DMS 273 treated with DMSO at 0.1 percent for 48 hours (cell line): ENCODE measurements around the gene ZNF75A.

ENCODE experiments used
- DNase-seq: peaks from one replicate; lab custom pipeline; 2025; lab: John Stamatoyannopoulos, UW

ZNF75A gene

DNA sequence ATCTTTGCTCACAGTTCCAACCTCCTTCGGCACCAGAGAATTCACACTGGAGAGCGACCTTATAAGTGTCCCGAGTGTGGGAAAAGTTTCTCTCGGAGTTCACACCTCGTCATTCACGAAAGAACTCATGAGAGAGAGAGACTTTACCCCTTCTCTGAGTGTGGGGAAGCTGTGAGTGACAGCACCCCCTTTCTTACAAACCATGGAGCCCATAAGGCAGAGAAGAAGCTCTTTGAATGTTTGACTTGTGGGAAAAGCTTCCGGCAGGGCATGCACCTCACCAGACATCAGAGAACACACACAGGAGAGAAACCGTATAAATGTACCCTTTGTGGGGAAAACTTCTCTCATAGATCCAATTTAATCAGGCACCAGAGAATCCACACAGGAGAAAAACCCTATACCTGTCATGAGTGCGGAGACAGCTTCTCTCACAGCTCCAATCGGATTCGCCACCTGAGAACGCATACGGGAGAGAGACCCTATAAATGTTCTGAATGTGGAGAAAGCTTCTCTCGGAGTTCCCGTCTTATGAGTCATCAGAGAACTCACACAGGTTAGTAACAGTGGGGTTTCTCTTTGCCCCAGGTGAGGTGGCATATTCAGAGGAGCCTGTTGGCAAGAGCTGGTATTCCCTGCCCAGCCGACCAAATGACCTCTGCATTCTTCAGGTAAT lies 15.2 kb upstream of the ZNF75A start:
- DNase-seq, result no peak

DNA sequence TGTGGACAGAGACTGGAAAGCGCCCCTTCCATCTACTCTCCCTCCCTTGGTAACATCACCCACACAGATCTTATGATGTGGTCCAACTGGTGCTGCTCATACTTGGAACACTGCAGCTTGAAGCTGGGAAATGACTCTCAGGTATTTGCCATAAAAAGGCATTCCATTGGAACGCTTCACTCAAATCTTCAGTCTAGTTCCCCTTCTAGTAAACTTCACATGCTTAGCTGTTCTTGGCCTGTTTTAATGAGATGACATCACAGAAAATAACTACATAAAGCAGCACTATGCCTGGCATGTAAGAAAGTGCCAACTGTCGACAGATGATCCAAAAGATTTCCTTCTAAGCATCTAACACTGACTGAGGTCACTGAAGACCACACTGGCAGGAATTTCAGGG lies 12.7 kb upstream of the ZNF75A start:
- no peak for DNase-seq

DNA sequence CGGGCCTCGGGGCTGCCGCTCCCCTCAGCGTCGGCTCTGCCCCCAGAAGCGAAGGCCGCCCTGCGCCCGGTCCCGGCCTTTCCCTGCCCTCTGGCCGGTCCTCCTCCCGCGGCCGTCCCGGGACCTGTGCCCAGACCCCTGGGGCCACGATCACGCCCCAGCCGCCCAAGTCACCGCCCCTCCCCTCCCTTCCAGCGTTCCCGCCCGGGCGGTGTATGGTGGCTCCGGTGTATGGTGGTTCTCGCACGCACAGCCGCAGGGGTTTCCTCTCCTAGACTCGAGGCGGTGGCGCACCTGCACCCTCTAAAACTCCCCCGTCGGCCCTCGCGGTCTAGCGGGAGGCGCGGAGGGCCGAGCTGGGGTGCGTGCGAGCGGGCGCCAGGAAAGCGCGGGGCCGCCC lies 10.1 kb upstream of the ZNF75A start:
- DNase-seq, result no peak

DNA sequence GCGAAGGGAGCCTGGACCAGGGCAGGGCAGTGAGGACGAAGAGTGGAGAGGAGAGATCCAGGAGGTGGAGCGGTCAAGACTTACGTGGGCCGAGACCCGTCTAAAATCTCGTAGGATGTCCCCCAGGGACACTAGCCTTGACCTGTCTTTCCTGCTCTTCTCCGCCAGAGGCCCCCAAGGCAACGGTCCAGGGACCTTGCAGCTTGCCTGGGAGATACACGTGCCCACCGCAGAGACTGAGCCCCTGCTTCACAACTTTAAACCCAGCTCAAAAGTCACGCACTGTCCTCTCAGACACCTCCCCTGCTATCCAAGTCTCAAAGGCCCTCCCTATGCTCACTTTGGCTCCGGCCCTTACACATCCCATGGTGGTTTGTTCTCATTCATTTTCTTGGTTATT lies 9.5 kb upstream of the ZNF75A start:
- no peak for DNase-seq

DNA sequence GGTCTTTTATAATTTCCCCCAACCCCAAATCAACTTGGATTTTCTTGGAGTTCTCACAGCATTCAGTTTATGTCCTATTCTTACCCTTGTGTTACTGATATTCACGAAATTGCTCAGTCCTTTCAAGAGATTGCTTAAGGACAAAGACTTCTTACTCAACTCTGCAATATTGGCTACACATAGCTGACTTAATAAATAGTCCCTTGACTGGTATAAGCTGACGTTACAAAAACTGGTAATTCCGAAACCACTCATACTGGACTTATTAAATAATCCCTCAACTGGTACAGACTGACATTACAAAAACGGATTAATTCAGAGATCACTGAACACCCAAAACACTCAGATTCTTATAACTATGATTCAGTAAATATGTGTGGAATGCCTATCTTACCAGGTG lies 927 bp upstream of the ZNF75A start:
- DNase-seq, result no peak

DNA sequence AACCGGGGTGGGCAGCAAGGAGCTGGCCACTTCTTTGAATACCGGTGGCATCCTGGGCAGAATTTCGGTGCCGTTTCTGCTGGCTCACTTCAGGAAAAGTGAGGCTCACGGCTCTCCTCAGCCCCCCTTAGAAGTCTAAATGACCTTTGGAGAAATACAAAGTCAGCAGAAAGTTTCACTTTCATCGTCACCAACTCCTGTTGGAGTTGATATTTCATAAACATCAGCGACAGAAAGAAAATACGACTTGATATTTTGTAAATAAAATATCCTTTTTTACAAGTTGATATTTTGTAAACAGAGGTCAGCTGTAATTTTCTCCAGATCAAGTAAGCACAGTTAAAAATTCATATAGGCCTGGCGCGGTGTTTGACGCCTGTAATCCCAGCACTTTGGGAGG lies 781 bp downstream of the ZNF75A start:
- no peak for DNase-seq

DNA sequence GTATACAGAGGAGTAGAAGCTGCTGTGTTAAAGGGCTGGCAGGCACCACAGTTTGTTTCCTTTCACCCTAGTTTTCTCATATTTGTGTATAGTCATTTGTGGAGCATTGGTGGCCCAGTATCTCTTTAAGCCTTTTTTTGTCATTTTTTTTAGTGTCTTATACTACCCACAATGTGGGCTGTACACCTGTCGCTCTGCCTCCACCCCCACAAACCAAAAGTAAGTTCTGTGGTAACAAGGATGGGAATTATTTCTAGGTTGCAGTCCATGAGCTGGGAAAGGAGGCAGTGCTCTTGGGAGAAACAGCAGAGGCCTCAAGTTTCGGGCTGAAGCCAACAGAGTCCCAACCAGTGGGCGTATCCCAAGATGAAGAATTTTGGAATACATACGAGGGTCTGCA lies 6.2 kb downstream of the ZNF75A start:
- no peak for DNase-seq

DNA sequence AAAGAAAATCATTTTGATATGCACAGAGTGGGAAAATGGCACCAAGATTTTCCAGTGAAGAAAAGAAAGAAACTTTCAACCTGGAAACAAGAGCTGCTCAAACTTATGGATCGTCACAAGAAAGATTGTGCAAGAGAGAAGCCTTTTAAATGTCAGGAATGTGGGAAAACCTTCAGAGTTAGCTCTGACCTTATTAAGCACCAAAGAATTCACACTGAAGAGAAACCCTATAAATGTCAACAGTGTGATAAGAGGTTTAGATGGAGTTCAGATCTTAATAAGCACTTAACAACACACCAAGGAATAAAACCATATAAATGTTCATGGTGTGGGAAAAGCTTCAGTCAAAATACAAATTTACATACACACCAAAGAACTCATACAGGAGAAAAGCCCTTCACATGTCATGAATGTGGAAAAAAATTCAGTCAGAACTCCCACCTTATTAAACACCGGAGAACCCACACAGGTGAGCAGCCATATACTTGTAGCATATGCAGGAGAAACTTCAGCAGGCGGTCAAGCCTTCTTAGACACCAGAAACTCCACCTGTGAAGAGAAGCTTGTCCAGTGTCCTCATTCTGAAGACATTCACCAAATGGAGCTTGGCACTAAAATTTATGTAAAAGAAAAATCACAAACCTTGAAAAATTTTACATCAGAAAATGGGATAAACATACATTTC lies 12.2 kb downstream of the ZNF75A start:
- DNase-seq, result no peak

DNA sequence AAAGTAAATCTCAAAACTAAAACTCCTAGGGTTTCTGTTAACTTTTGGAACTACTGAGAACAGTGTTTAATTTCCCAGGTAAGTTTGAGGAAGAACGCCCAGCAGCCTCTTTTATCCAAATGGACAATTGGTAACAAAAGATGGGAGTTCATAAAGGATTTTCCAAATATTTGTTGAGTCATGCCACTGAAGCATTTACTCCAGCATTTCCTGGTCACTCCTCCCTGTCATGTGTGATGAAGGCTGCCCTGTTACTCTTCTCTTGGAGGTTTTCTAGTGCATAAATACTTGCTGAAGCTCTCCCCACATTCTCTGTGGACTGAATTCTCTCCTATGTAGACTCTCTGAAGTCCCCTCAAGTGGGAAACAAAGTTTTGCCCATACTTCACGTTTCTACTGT lies 16.5 kb downstream of the ZNF75A start:
- DNase-seq, result no peak

DNA sequence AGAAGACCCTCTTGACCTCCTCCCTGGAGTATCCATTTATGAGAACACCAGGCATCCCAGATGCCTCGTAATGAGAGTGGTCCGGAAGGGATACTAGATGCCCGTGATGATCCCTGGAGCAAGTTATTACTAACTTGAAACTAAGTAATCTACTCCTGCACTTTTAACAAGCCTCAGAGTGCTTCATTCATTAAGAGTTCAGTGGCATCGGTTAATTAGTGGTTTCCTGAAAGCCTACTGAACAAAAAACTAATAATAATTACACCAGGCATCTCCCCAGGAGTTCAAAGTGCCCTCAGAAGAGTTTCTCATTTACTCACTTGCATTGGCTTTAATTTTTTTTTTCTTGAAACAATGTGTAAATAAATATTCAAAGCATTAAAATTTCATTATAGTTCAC lies 22.2 kb downstream of the ZNF75A start:
- DNase-seq, result no peak

DNA sequence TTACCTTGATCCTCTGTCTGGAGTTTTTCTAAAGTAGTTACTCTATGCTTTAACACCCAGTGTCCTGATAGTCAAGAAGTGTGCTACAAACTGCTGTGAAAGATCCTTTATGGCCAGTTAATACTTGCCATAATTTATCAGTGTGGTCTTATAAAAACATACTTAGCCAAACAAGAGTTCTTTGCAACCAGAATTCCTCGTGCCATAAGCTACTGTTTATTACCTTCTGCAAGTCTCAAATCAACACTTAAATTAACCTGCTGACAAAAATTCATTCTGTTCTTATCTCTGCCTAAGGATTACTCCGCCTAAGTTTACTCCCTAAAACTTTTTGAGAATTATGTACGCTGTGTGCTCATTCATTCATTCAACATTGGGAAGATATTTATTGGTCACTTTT lies 22.8 kb downstream of the ZNF75A start:
- no peak for DNase-seq

DNA sequence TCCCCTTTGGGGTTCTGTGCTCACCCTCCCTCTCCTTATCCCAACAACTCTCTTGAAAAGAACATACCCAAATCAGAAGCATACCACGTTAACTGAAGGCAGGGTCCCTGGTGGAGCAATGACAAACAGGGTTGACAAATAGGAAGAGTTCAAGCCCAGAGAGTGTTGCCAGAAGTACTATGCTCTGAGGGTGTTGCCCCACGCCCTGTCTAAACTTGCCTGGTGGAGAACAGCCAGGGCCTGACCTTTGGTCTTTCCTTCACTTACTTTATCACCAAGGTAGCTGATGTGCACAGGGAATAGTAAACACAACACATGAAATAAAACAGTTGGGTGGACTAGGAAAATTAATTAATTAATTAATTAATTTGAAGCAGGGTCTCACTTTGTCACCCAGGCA lies 23.3 kb downstream of the ZNF75A start:
- no peak for DNase-seq

DNA sequence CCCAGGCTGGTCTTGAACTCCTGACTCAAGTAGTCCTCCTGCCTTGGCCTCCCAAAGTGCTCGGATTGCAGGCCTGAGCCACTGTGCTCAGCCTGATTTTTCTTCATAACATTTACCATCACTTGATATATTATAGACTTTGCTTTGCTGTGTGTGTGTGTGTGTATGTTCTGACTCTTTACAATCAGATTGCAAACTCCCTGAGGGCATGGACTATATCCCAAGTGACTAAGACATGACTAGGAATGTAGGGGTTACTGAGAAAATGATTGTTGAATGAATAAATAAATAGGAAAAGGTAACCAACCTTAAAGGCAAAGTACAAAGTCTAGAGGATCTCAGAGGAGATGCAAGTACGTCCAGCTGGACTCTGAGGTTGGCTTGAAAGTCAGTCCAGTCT lies 40.7 kb downstream of the ZNF75A start:
- DNase-seq, result no peak

DNA sequence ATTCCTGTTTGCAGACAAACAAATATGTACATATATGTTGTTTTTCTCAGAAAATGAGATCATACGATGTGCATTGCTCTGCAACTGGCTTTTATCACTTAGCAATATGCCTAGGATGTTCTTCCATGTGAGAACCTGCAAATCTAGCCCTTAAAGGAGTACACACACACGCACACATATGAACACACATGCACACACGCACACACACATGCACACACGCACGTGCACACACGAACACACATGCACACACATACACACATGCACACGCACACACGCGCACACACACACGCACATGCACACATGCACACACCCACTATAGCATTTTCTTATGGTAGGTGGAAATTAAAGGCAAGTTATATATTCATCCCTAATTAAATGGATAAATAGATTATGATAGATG lies 42.3 kb downstream of the ZNF75A start:
- DNase-seq, result no peak

DNA sequence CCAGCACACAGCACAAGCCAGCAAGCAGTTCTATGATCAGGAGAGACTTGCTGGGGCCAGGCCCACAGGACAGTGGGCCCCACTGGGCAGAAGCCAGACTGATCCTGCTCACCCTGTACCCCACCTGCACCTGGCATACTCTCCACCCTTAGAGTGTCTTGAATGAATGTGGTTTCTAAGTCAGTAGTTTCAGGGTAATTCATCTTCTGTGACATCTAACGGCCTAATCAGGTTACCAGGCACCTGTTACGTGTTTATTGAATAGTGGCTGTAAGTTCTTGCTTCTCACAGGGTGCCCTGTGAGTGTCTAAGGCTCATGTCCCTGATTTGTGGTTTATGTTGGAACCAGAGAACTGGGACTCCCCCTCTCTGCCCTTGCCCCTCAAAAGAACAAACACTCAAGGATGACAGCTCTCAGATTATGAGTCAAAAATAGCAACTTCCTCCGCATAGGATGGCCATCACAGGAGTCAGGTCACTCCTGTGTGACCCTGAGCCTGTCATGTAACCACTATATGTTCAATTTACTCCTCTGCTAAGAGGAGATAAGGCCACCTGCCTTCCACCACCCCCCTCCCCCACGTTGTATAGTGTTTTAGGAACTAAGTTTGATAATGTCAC lies 43.4 kb downstream of the ZNF75A start:
- DNase-seq, result no peak

DNA sequence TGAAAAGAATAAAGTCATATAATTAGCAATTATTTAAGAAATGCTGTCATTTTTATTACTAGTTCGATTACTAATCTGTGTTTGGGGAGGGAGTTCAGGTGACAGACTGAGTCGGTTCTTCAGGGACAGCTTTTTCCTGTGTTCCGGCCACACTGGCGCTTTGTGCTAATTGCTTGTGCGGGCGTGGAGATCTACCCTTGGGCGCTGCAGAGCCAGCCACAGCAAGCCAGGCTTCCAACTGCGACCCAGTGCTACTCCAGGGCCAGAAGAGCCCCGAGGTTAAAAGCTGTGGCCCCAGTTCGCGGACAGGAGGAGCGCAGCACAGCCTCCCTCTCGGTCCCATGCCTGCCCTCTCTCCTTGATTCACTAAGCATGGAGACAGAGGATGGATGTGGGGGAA lies 43.9 kb downstream of the ZNF75A start:
- no peak for DNase-seq

DNA sequence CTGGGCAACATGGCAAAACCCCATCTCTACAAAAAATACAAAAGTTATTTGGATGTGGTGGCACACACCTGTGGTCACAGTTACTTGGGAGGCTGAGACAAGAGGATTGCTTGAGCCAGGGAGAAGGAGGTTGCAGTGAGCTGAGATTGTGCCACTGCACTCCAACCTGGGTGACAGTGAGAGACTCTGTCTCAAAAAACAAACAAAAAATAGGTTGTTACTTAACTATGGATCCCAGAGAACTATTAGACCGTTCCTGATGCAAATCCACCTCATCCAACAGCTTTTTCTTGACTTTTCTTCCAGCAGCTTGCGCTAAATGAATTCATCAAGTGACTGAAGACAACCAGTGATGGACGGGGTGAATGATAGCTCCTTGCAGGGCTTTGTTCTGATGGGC lies 50.3 kb downstream of the ZNF75A start, which contains the start of gene OR2C1:
OR2C1 (plus strand) TSS at position 301 of the 400 bp plus-strand sequence; CDS start at position 353, 52 bp downstream.
- DNase-seq, result no peak

DNA sequence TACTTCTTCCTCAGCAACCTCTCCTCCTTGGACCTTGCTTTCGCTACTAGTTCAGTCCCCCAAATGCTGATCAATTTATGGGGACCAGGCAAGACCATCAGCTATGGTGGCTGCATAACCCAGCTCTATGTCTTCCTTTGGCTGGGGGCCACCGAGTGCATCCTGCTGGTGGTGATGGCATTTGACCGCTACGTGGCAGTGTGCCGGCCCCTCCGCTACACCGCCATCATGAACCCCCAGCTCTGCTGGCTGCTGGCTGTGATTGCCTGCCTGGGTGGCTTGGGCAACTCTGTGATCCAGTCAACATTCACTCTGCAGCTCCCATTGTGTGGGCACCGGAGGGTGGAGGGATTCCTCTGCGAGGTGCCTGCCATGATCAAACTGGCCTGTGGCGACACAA lies 50.8 kb downstream of the ZNF75A start:
- DNase-seq, result no peak

DNA sequence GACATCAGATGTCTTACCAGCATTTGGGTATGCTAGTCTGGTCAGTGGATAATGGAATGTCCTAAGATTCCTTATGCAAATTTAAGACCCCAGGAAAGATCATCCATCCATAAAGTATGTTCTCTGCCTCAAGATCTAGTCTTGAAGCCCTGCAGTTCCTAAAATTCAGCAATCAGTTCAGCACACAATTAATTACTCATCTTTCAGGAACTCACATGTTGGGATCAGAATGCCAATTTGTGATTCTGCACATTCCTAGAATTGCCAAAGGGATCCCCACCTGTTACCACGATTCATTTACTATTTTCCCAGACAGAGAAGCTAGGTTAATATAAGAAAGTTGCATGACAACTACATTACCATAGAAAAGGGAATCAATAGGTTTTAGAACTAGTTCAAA lies 53.6 kb downstream of the ZNF75A start:
- DNase-seq, result no peak

DNA sequence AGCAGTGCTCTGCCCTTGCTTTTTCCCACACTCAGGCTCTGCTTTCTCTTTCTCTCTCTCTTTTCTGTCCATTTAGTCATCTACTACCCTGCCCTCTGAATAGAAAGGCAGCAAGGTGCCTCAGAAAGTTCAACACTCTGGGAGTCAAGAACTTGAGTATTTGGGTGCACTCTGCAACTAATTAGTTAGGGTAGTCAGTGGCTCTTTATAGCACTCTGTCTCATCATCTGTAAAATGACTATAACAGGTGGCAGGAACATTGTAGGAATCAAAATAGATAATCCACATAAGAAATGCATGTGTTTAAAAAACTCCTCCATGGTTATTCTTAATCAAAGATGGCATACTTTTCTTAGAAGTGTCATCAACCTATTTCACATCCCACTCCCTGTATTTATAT lies 57.6 kb downstream of the ZNF75A start:
- DNase-seq, result no peak

DNA sequence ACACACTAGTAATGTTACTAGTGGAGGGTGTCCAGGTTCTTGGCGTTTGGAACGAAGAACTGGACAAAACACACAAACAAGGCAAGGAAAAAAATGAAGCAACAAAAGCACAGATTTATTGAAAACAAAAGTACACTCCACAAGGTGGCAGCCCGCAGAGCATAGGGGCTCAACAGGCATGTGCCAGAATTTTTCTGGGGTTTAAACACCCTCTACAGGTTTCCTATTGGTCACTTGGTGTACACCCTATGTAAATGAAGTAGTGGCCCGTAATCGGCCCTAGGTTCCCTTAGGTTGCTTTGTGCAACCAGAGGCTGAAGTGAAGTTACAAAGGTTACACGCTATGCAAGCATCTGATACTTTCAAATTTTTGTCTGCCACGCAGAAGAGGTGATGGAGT lies 58.5 kb downstream of the ZNF75A start:
- DNase-seq, result no peak

DNA sequence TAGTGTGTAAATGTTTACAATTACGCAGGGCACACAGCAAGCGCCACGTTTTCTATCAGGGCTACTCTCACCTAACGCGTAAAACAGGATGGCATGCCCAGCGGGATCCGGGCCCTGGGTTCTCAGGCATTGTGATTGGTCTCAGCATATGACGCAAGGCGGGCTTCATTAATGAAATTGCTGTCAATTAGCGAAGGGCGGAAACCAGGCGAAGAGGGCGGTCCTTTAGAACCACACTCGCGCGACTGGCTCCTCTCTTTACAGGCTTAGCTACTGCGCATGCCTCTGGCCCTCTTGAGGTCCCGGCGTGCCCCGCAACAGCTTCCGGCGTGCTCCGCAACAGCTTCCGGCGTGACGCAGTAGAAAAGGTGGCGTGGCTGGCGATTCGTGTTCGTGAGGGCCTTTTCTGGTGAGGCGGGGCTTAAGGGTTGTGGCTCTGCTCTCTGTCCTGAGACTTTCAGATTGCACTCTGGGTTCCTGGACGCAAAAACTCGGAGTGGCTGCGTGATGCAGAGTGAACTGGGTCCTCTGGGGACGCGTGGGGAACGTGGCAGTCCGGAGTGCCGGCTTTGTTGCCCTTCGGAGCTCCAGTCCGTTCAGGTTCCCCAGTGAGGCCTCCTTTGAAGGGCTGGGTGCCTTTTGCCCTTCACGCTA lies 59.6 kb downstream of the ZNF75A start:
- DNase-seq, result no peak
